Activated naive CD4-positive, alpha-beta T cell treated with anti-CD3 and anti-CD28 coated beads for 36 hours (primary cell): ENCODE measurements around the gene LYRM7. TPM values are rescaled to one million over a fixed set of nuclear protein-coding genes. Genes with fewer than 3 reads are reported as not detected.
"Not testable (repeated sequence)": the region's sequence is repeated elsewhere in the genome, so short reads cannot be mapped to it uniquely, and the experiment has no call there.

Experiments
- CTCF ChIA-PET: fragments of 350-600 bp; sonication (Branson Sonifier 250); formaldehyde crosslinking; loops from one replicate; lab custom pipeline; 2021; ENCODE audit warnings: antibody characterized with exemption; lab: Charles Lee
- DNase-seq: peaks from one replicate; pipeline ENCODE4 v3.0.0-alpha.2; 2020
- H3K27ac Mint-ChIP-seq: one replicate; pipeline ENCODE4 v1.8.0; 2021; ENCODE audit warnings: mild to moderate bottlenecking, mixed read lengths
- H3K27me3 Mint-ChIP-seq: one replicate; pipeline ENCODE4 v1.8.0; 2021; ENCODE audit warnings: low read depth, mixed read lengths
- H3K36me3 Mint-ChIP-seq: one replicate; pipeline ENCODE4 v1.8.0; 2021; ENCODE audit warnings: low read depth, mixed read lengths
- H3K4me1 Mint-ChIP-seq: one replicate; pipeline ENCODE4 v1.8.0; 2021; ENCODE audit warnings: low read depth, mixed read lengths
- H3K4me3 Mint-ChIP-seq: one replicate; pipeline ENCODE4 v1.8.0; 2021; ENCODE audit warnings: mild to moderate bottlenecking, moderate library complexity, mixed read lengths
- H3K9me3 Mint-ChIP-seq: one replicate; pipeline ENCODE4 v1.8.0; 2021; ENCODE audit warnings: mixed read lengths
- intact Hi-C: fragments of 100-400 bp; cut with micrococcal nuclease; formaldehyde crosslinking; loops from one replicate; pipeline ENCODE4 v1.15.1; 2023
- total RNA-seq, 2 experiments: library from RNA; stranded (reverse); gene quantifications; one replicate each; pipeline ENCODE4 v1.2.3, GENCODE V29; 2021

LYRM7 gene
- total RNA-seq, 2 experiments from 2014 or later = 14.6 to 15.0 TPM

DNA sequence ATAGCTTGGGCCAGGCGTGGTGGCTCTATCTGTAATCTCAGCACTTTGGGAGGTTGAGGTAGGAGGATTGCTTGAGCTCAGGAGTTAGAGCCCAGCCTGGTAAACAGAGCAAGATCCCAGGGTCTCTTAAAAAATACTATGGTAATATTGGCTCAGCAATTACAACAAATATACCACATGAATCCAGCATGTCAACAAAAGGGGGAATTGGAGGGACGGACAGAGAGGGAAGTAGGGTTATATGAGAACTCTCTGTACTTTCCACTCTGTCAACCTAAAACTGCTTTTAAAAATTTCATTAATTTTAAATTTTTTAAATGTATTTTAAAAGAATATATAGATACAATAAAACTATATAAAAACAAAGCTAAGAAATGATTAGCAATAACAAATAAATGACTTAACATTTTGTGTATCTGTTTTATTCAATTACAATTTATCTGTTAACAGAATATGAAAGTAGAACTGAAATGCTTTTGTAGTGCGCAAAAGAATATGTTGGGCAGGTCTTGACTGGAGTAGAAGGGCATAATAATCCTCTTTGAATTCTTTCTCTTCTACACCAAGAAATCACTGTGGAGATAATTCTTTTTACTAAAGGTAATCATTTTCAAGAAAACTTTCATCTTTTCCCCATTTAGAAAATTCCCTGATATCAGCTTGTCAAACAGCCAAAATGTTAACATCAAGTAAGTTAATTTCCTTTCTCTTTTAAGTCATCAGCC, 80.2 kb downstream of the LYRM7 start:
- no peaks in the 10 kb centered on the region for H3K27me3 Mint-ChIP-seq
- H3K27ac Mint-ChIP-seq = peak overlapping the region; percentile 95
- peaks cover 4% of the 10 kb centered on the region for H3K9me3 Mint-ChIP-seq
- CTCF ChIA-PET = interaction anchor here (0.7 to 1.4 kb wide), 3 partner anchors 14 to 69 kb away, joined by 3 to 5 read pairs (median 3); no protein-coding TSS in a partner anchor
- DNase-seq = no peak
- H3K36me3 Mint-ChIP-seq = peaks cover 3% of the 10 kb centered on the region
- peaks cover 56% of the 10 kb centered on the region for H3K4me1 Mint-ChIP-seq
- intact Hi-C loops = loop anchor here (1.0 to 10.0 kb wide), 4 partner anchors 8 to 774 kb away; partner anchors contain the start of gene FNIP1
- H3K4me3 Mint-ChIP-seq = peak overlapping the region; percentile 70

DNA sequence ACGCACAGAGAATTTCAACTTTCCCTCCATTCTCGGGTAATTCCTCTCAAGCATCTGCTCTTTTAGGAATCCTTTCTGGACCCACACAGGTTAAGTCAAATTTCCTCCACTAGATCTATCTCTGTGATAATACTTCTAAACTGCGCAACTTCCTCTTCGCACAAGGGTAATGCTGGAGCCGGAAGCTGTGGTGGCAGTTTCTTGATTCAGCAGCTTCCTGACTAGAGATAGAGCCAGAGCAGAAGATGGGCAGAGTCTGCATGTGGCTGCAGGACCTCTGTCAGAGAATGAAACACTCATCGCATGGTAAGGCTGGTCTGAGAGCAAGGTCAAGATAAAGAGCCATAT, 82.1 kb downstream of the LYRM7 start:
- Mint-ChIP-seq H3K9me3 (no peaks in the 10 kb centered on the region), H3K36me3 (peaks cover 9% of the 10 kb centered on the region), H3K27me3 (no peaks in the 10 kb centered on the region), H3K4me1 (peaks cover 72% of the 10 kb centered on the region), H3K4me3 (peak overlapping the region; percentile 94), H3K27ac (peak overlapping the region; percentile 95)
- CTCF ChIA-PET = interaction anchor here (1.0 to 2.0 kb wide), 5 partner anchors 13 to 129 kb away, joined by 4 to 7 read pairs (median 5); no protein-coding TSS in a partner anchor
- intact Hi-C loops = loop anchor here (1.0 to 10.0 kb wide), 7 partner anchors 14 to 772 kb away; partner anchors contain the start of gene FNIP1
- peak; percentile 88 for DNase-seq

- CTCF ChIA-PET = interaction anchor here (1.0 to 1.6 kb wide), 3 partner anchors 9 to 128 kb away, joined by 5 to 7 read pairs (median 5); partner anchors contain the start of gene CDC42SE2
- Mint-ChIP-seq H3K36me3 (peaks cover 18% of the 10 kb centered on the region), H3K4me3 (peak overlapping the region; percentile 94), H3K27ac (peak overlapping the region; percentile 95), H3K4me1 (peaks cover 83% of the 10 kb centered on the region)
- H3K9me3 Mint-ChIP-seq, H3K27me3 Mint-ChIP-seq: not testable (repeated sequence)
- DNase-seq = peak; percentile 19
- intact Hi-C loops = loop anchor here (1.0 to 10.0 kb wide), 5 partner anchors 30 to 771 kb away; partner anchors contain the start of gene FNIP1
These were observed 83.3 kb downstream of the LYRM7 start for GRCh38 chr5:131254025-131254424.

DNA sequence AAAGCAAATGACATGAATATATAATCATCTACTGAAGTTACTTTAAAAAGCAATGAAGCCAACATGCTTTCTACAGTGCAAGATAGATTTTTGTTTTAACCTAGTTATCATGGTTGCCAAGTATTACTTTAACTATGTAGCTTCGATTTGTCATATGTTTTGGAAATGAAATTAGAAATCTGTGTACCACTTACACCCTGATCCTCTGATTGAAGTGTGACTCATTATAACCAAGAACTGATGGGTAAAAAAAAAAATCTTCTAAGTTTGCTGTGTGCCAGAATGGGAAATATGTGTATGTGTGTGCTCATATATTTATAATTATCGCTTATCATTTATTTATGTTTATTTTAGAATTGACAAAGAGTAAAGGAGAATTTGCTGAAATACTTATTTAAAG, 84.0 kb downstream of the LYRM7 start:
- Mint-ChIP-seq H3K36me3 (peaks cover 19% of the 10 kb centered on the region), H3K4me1 (peaks cover 83% of the 10 kb centered on the region), H3K4me3 (peak overlapping the region; percentile 94), H3K27me3 (no peaks in the 10 kb centered on the region), H3K9me3 (no peaks in the 10 kb centered on the region), H3K27ac (peak overlapping the region; percentile 95)
- intact Hi-C loops = loop anchor here (1.0 to 10.0 kb wide), 6 partner anchors 30 to 843 kb away; partner anchors contain the start of gene FNIP1
- CTCF ChIA-PET = interaction anchor here (1.5 to 1.6 kb wide), 2 partner anchors 8 to 127 kb away, joined by 5 to 7 read pairs; partner anchors contain the start of gene CDC42SE2
- DNase-seq = no peak

Other genes starting within 250 kb of the LYRM7 start
- gene HINT1, start 5.7 kb upstream of the LYRM7 start, total RNA-seq = 100 to 1,000 TPM; 372 to 379 TPM
- gene CDC42SE2, start 93.1 kb downstream of the LYRM7 start, total RNA-seq = 100 to 1,000 TPM; 106 to 108 TPM